Activated CD8-positive, alpha-beta memory T cell treated with anti-CD3 and anti-CD28 coated beads, Interleukin-2, amount 50 U/mL, for 24 hours (primary cell): ENCODE measurements around the gene RABAC1.
"Not testable (repeated sequence)": the region's sequence is repeated elsewhere in the genome, so short reads cannot be mapped to it uniquely, and the experiment has no call there.

Source experiments
- DNase-seq: peaks from one replicate; pipeline ENCODE4 v3.0.0-alpha.2; 2020; ENCODE audit errors: extremely low read depth

The RABAC1 gene

DNA sequence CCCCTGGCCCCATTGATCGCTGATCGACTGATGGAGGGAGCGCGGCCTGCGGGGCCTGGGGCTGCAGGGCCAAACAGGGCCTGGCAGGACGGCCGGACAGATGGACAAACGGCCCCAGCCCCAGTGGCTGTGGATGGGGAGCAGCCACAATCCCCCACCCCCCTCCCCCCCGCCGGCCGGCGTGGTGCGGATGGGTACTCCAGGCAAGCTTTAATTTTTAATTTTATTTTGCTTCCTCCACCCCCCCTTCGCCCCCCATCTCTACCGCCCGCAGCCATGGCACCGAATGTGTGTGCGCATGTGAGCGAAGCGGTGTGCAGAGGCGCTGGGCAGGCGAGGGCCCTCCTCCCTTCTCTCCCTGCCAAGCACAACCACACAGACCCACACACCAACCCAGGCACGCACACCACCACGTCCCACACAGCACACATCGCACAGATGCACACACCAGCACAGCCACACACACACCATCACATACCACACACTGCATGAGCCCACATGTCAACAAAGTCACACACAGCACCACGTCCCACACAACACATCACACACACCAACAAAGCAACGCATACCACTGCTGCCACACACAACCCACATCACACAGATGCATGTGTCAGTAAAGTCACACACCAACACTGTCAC is 43.2 kb downstream of the RABAC1 start:
- DNase-seq = no peak

DNA sequence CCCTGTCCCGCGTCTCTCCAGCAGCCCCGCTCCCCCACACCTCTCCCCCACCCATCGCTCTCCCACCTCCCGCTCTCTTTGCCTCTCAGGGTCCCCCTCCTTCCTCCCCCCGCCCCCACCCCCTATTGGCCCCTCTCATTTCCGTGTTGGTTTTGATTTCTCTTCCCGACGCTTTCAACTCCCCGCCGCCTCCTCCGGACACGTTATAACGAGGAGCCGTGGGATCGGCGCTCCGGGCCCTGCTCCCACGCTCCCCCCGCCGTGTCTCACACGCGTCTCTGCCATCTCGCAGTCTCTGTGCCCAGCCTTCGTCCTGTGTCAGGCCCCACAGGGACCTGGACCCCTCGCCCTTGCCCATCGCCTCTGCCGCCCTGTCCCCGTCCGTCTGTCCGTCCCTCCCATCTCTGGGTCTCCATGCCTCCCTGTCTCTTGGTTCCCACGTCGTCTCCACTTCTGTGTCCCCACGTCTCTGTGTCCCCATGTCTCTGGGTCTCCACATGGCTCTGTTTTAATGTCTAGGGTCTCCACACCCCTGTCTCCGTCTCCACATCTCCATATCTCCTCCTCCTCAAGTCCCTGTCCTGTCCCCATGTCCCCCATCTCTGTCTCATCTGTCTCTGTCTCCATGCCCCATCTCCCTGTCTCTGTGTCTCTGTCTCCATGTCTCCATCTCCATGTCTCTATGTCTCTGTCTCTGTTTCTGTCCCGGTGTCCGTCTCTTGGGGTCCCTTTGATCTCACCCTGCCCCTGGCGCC is 43.9 kb downstream of the RABAC1 start:
- DNase-seq = no peak

DNA sequence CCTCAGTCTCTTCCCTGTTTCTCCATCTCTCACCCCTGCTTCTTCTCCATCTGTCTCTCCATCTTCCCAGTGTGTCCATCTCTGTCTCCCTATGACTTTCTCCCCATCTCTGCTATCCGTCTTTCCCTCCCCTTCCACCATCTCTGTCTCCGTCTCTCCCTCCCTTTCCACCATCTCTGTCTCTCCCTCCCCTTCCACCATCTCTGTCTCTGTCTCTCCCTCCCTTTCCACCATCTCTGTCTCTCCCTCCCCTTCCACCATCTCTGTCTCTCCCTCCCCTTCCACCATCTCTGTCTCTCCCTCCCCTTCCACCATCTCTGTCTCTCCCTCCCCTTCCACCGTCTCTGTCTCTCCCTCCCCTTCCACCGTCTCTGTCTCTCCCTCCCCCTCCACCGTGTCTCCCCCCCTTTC is 44.7 kb downstream of the RABAC1 start:
- DNase-seq = not testable (repeated sequence)

DNA sequence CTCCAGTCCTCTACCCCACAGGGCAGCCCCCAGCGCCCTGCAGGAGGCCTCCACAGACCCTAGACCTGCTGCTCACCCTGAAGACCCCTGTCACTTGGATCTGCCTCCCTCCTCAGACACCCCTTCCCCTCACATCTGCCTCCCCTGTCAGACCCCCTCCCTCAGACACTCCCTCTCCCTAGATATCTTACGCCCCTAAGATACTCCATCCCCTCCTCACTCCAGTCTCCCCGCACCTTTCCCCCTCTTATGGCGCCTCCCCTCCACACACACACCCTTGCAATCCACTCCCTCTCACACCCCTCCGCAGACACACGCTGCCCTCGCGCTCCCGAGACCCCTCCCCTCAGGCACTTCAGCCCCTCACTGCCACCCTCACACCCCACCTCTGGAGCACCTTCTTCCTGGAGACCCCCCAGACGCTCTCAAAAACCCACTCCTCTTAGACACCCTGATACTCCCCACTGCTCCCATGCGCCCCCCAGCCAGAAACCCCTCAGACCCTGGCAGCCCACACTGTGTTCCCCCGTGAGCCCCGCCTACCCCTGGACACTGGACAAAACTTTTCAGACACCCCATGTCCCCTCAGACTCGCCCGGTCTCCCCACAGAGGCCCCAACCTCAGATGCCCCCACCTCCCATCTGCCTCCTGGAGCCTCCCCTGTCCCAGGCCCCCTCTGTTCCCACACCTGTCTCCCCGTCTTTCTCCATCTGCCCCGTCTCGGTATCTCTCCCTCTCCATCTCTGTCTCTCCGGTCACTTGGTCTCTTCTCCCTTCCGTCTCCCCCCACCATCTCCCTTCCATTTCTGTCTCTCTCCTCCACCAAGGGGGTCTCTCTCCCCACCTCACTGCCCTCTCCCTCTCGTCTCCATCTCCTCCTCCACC is 45.3 kb downstream of the RABAC1 start:
- no peak for DNase-seq

DNA sequence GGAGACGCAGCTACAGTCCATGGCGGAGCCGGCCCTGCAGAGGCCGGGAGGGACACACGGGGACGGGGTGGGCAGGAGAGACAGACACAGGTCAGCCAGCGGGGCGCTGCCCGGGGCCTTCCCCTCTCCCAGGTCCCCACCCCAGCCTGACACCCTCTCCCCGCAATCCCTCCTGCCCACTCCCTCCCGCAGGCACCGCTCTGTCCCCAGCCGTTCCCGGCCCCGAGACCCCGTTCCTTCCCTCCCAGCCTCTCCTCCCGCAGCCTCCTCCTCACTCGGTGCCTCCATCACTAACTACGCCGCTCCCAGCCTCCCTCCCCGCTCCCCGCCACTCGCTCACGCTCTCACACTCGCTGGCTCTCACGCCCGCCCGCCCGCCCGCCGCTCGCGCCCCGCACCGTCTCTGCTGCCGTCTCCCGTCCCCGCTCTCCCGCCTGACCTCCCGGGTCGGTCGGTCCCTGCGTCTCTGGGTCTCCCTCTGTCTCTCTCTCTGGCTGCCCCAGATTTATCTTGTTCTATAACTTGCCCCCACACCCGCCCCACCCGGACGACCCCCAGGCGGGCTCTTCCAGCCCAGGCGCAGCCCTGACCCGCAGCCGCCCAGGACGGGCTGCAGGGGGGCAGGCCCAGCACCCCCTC is 46.1 kb downstream of the RABAC1 start:
- no peak for DNase-seq

DNA sequence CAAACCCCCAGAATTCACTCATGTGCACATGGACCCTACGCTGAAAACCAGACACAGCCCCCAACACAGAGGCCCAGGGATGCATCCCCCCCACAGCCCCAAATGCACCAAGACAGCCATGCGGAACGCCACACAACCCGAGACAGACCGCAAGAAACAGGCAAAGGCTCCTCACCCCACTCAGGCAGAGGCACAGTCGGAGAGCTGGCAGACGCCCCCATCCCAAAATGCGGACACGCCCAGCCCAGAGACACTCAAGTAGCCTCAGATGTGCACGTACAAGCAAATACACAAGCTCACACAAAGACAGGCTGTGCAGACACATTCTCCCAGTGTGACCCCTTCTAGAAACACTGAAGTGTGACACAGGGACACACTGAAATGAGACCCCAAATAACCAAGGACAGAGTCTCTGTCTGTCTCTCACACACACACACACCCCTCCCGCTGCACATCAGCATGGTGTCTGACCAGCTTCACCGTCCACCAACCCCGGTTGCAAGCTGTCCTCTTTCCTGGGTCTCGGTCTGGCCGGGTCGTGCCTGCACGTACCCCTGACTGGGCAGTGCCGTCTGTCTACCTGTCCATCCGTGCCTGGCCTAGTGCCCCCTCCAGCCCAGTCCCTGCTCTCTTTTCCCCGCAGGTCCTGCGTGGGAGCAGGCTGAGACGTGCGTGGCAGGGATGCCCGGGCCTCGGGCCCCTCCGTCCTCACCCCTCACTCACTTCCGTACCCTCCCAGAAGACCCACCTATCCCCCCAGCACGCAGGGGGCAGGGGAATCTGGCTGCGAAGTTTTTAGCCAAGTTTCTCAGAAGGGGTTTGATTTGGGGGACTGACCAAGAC is 47.0 kb downstream of the RABAC1 start:
- DNase-seq = no peak

DNA sequence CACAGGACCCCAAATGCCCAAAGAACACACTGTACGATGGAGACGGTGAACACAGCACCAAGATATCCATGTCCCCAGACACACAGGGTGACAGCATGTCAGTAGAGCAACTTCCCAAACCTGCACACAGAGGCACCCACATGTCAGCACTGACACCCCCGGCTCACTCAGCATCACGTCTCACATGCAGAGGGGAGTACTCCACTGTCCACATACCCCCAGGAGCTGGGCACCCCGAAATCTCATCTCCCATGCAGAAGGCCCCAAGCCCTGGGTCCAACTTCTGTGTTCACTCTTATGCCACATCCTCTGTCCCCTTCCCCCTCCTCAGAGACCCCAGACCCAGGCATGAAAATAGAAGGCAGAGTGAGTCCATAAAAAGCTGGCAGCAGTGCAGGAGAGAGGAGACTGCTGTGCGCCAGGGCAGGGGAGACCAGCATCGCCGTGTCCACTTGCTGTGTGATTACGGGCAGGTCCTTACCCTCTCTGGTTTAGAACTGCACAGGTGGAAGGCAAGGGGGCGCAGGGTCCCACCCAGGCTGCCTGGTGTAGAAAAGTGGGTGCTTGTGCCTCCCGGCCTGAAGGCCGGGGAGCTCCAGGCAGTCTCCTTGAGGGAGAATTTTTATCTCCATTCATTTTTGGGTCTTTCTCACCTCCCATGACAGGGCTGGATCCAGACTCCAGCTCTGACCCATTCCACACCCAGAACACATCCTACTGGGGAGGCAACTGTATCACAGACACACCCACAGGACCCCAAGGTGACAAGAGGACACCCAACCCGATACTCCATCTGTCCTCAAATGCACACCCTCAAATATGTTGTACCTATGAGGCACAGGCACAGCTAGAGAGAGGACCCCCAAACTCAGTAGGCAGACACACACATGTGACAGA is 47.9 kb downstream of the RABAC1 start:
- DNase-seq = no peak

DNA sequence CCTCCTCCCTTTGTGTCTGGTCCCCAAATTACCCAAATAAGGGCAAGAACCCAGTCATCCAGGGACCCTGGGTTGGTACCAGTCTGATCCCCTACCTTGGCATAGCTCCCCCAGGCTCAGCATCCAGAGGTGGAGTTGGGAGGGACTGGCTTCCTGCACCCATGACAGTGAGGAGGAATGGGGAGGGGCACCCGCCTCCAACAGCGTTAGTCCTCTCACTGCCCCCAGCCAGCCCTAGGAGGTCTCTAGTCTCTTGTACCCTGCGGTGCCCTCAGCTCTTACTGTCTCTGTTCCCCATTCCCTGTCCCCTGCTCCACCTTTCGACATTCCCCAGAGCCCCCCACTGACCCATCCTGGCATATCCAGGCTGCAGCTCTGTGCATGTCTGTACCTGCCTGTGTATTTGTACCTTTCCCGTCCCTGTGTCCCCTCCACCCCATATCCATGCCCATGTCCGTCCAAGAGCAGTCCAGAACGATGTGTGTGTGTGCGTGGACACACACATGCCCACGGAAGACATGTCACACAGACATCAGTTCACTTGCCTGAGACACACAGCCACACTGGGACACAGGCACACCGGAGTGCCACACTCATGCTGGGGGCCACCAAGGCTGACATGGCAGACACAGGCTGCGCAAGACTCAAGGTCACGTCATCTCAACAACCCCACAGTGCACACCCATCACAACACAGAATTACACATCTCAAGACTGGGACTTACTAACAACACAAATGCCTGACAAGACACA is 48.7 kb downstream of the RABAC1 start:
- DNase-seq = no peak

DNA sequence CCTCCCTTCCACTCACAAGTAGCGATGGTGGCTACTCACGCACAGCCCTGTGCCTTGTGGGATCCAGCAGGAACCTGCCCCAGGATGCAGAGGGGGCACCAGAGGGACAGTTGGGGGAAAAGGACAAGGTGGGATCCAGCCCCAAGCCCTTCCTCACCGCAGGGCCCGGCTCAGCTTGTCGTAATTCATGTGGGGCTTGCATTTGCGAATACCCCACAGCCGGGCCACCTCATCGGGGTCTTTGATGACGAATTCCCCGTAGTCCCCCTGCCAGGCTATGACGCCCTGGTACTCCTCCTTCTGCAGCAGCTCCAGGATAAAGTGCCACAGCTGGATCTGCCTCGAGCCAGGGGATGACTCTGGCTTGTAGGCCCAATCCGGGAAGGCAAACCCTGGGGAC is 49.4 kb downstream of the RABAC1 start:
- no peak for DNase-seq

DNA sequence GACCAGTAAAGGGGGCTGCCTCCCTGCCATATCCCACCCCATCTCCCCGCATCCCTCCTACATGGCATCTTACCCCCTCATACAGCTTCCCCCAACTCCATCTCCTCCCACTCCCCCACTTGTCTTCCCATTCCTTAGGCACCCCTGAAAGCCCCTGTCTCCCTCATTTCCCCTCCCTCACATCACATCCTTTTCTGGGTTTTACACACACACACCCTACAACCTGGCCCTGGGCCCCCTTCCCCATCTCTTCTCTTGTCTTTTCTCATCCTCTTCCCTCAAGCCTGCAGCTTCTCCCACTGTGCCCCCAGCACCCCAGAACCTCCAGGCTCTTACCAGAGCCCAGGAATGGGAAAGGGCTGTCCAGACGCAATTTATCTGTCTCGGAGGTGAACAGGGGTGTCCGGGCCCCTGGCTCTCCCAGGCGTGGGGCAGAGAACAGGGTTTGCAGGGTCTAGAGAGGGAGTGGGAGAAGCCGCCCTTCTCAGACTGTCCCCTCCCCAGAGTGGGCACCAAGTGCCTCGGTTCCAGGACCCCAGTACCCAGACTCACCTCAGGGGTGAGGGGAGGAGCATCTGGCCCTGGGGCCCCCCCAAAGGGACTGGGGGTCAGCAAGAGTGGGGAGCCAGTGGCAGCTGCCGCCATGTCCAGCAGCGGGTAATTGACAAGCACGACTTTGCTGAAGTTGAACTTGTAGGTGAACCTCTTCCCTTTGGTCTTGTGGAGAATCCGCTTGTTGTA is 50.2 kb downstream of the RABAC1 start:
- DNase-seq = no peak

DNA sequence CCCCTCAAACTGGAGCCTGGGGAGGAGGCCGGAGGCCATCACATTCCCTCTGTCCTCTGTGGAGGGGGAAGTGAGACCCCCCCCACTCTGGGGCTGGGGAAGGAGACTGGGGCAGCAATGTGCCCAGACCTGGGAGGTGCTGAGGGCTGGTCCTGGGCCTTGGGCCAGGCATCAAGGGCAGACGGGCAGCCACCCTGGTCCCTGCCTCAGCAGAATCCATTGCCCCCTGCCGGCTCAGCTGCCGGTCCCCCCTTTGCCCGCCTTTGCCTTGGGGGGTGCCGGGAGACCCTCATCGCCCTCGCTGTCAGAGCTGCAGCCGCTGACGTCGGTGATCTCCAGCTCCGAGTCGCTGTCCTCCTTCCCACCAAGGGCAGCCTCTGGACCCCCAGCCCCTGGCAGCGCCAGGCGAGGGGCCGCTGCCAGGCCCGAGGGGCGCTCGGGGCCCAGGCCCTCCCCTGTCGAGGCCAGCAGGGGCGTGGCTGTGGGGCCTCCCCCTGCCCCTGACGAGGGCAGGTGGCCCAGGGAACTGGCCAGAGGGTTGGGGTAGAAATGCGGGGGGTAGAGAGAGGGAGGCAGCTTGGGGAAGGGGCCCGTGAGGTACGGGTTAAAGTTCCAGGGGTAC is 51.0 kb downstream of the RABAC1 start:
- DNase-seq = no peak

DNA sequence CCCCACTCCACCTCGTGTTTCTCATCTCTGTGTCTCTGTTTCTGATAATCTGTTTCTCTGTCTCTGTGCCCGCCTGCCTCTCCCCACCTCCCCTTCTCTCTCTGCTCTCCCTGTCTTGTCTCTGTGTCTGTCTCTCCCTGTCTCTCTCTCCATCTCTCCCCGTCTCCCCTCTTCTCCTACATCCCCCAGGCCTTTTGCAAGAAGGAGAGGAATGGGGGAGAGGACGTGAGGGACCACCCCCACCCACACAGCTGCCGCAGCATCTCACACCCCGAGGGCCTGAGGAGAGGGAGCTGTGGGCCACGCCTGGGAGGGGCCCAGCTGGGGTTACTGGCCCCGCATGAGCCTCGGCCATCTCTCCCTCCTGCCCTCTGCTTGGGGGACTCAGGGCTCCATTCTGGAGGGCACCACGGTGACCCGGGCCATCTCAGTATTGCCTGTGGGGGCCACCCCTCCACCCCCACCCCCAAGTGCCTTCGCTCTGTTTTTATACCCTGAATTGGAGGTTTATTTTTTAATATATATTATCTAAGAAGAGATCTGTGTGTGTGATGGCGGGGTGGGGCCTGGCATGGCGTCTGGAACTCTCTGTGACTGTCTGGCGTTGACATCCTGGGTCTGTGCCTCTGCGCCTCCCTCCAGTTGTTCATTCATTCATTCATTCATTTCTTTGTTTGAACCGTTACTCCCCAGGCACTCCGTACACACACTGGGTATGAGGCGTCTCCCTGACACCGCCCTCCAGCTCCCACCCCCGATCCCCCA is 52.0 kb downstream of the RABAC1 start:
- DNase-seq = no peak
